Measurements from ENCODE around the gene CIDEA. TPM values are rescaled to one million over a fixed set of nuclear protein-coding genes. Genes with fewer than 3 reads are reported as not detected.

Gene CIDEA
- total RNA-seq, 1 experiment from 2014 or later, result not detected

DNA sequence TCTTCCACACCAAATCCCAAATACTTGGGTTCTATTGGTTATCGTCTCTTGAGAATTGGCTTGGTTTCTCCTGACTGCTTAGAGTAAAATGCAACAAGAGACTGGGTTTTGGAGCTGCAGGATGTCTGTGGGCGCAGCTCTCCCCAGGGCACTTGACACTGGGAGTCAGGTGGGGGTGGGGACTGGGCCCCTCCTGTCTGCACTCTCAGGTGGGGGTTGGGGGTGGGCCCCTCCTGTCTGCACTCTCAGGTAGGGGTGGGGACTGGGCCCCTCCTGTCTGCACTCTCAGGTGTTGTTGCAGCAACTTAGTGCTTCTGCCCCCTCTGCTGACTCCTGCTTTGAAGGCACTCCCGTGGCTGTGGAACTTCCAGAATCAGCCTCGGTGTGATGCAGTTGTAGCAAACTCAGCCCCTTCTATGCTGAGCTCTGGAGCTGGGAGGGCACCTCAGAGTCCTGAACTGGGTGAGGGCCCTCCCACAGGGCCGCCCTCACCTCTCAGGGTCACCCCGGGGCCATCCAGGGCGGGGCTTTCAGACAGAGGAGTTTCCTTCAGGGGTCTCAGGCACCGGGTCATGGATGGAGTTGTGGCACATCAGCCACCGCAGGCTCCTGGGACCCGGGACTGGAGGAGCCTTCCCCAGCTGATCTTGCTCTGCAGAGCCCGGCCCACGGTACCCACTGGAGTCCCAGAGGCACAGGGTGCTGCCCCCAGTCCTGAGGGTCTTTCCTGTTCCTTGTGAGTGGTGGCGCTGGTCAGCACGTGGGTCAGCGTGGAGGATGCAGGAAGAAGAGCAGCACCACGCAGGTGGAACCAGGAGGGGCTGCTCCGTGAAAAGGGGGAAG lies 22.9 kb upstream of the CIDEA start:
- H3K4me3 Mint-ChIP-seq (ENCODE audit: unreplicated experiment), result no peak overlapping the region
- no peaks in the 10 kb centered on the region for H3K9me3 Mint-ChIP-seq (ENCODE audit: unreplicated experiment)
- H3K27ac Mint-ChIP-seq (ENCODE audit: unreplicated experiment), result no peak overlapping the region
- ChIA-PET CTCF (interaction anchor here (0.6 kb wide), 1 partner anchor 419 kb away, joined by 4 read pairs; no protein-coding TSS in a partner anchor), POLR2A (no interaction called here)
- H3K4me1 ChIP-seq, result no peaks in the 10 kb centered on the region
- H3K4me1 Mint-ChIP-seq (ENCODE audit: low read depth, unreplicated experiment), result no peaks in the 10 kb centered on the region
- no peaks in the 10 kb centered on the region for H3K36me3 ChIP-seq (ENCODE audit: control insufficient read depth, insufficient read depth, low read length)
- no peak for DNase-seq
- H3K36me3 Mint-ChIP-seq (ENCODE audit: insufficient read depth, unreplicated experiment), result no peaks in the 10 kb centered on the region
- TF ChIP-seq, protein P1, sequence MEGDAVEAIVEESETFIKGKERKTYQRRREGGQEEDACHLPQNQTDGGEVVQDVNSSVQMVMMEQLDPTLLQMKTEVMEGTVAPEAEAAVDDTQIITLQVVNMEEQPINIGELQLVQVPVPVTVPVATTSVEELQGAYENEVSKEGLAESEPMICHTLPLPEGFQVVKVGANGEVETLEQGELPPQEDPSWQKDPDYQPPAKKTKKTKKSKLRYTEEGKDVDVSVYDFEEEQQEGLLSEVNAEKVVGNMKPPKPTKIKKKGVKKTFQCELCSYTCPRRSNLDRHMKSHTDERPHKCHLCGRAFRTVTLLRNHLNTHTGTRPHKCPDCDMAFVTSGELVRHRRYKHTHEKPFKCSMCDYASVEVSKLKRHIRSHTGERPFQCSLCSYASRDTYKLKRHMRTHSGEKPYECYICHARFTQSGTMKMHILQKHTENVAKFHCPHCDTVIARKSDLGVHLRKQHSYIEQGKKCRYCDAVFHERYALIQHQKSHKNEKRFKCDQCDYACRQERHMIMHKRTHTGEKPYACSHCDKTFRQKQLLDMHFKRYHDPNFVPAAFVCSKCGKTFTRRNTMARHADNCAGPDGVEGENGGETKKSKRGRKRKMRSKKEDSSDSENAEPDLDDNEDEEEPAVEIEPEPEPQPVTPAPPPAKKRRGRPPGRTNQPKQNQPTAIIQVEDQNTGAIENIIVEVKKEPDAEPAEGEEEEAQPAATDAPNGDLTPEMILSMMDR (IDR thresholded peaks at IDR 0.05; ENCODE audit: insufficient read depth in 1 of 2, low read depth in 1 of 2, low read length in 1 of 2, severe bottlenecking in 1 of 2, unreplicated experiment in 1 of 2), result no peak
- intact Hi-C loops (cut with micrococcal nuclease; ENCODE audit: unreplicated experiment), result no loop called here
- no peaks in the 10 kb centered on the region for H3K27me3 ChIP-seq (replicated peaks; ENCODE audit: control insufficient read depth, insufficient read depth, low read length)
- no peaks in the 10 kb centered on the region for H3K9me3 ChIP-seq
- no peak overlapping the region for H3K4me3 ChIP-seq (ENCODE audit: low read depth, low read length)
- H3K27me3 Mint-ChIP-seq (ENCODE audit: insufficient read depth, unreplicated experiment), result no peaks in the 10 kb centered on the region
- BruUV-seq (replicated peaks), result no TSS peak

- no peaks in the 10 kb centered on the region for H3K36me3 ChIP-seq (ENCODE audit: control insufficient read depth, insufficient read depth, low read length)
- H3K4me3 ChIP-seq (ENCODE audit: low read depth, low read length), result no peak overlapping the region
- no peaks in the 10 kb centered on the region for H3K4me1 ChIP-seq
- no peak overlapping the region for H3K27ac Mint-ChIP-seq (ENCODE audit: unreplicated experiment)
- H3K27me3 ChIP-seq (replicated peaks; ENCODE audit: control insufficient read depth, insufficient read depth, low read length), result no peaks in the 10 kb centered on the region
- H3K9me3 ChIP-seq, result no peaks in the 10 kb centered on the region
- no peaks in the 10 kb centered on the region for H3K36me3 Mint-ChIP-seq (ENCODE audit: insufficient read depth, unreplicated experiment)
- no peak overlapping the region for H3K4me3 Mint-ChIP-seq (ENCODE audit: unreplicated experiment)
- no peaks in the 10 kb centered on the region for H3K9me3 Mint-ChIP-seq (ENCODE audit: unreplicated experiment)
- BruUV-seq (replicated peaks), result no TSS peak
- TF ChIP-seq, protein P1 (IDR thresholded peaks at IDR 0.05; ENCODE audit: insufficient read depth in 1 of 2, low read depth in 1 of 2, low read length in 1 of 2, severe bottlenecking in 1 of 2, unreplicated experiment in 1 of 2), result no peak
- no peaks in the 10 kb centered on the region for H3K27me3 Mint-ChIP-seq (ENCODE audit: insufficient read depth, unreplicated experiment)
- POLR2A ChIA-PET, result no interaction called here
- H3K4me1 Mint-ChIP-seq (ENCODE audit: low read depth, unreplicated experiment), result no peaks in the 10 kb centered on the region
- DNase-seq, result no peak
- intact Hi-C loops (cut with micrococcal nuclease; ENCODE audit: unreplicated experiment), result no loop called here
- CTCF ChIA-PET, result no interaction called here
Observed at GRCh38 chr18:12231986-12232385, 22.2 kb upstream of the CIDEA start.

DNA sequence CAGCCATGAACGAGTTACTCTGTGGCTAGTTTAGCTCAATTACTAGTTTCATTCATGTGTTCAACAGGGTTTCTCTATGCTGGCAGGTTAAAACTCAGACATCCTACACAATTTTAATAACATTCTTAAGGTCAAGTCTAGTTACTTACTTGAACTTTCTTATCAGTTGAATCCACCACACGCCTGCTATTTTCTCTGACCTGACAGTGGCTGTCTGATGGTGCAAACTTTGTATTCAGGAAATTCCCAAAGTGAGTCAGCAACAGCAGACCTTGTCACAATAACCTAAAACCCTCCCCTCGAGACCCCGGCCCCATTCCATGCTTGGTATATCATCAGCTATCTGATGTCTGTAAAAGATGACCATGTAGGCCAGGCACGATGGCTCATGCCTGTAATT lies 20.8 kb upstream of the CIDEA start:
- Mint-ChIP-seq H3K36me3 (ENCODE audit: insufficient read depth, unreplicated experiment) (no peaks in the 10 kb centered on the region), H3K4me3 (ENCODE audit: unreplicated experiment) (no peak overlapping the region), H3K9me3 (ENCODE audit: unreplicated experiment) (no peaks in the 10 kb centered on the region), H3K27ac (ENCODE audit: unreplicated experiment) (no peak overlapping the region), H3K4me1 (ENCODE audit: low read depth, unreplicated experiment) (no peaks in the 10 kb centered on the region), H3K27me3 (ENCODE audit: insufficient read depth, unreplicated experiment) (peaks cover 2% of the 10 kb centered on the region)
- ChIA-PET POLR2A (no interaction called here), CTCF (no interaction called here)
- TF ChIP-seq, protein P1 (IDR thresholded peaks at IDR 0.05; ENCODE audit: insufficient read depth in 1 of 2, low read depth in 1 of 2, low read length in 1 of 2, severe bottlenecking in 1 of 2, unreplicated experiment in 1 of 2), result no peak
- no peak overlapping the region for H3K4me3 ChIP-seq (ENCODE audit: low read depth, low read length)
- H3K36me3 ChIP-seq (ENCODE audit: control insufficient read depth, insufficient read depth, low read length), result no peaks in the 10 kb centered on the region
- intact Hi-C loops (cut with micrococcal nuclease; ENCODE audit: unreplicated experiment), result no loop called here
- no peaks in the 10 kb centered on the region for H3K4me1 ChIP-seq
- H3K27me3 ChIP-seq (replicated peaks; ENCODE audit: control insufficient read depth, insufficient read depth, low read length), result no peaks in the 10 kb centered on the region
- BruUV-seq (replicated peaks), result no TSS peak
- no peak for DNase-seq
- H3K9me3 ChIP-seq, result no peaks in the 10 kb centered on the region
